Measurements from ENCODE around the gene TMEM63B.
"Not testable (repeated sequence)": the region's sequence is repeated elsewhere in the genome, so short reads cannot be mapped to it uniquely, and the experiment has no call there.

The TMEM63B gene

DNA sequence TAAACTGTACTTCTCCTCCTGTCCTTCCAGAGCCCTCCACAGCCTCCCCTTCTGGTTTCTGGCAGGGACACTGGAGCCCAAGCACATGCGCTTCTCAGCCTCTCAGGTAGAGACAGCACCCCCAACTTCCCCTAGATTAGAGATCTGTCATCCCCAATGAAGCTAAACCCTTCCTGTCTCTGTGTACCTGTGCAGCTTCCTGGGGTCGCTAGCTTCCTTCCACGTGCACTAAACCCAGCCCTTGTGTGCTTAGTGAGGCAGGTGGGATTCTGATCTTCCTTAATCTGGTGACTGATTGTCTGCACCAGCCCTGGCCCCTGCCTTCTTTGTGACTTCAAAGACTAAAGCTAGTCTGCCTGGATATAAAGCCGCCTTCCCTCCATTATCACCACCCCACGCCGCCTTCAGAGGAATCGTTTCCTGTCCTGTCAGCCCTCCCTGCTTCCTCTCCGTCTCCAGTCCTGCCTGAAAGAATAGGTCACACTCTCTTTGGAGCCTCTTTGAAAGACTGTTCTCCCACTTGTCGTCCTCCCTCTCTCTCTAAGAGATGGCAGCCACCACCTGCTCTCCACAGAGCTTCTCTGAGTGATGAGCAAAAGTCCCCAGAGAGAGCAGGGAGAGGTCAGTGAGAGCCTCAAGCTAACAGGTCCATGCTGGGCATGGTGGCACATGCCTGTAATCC is 58.7 kb downstream of the TMEM63B start:
- in situ Hi-C loops (cut with MboI; ENCODE audit: low sequenced_read_pairs), result no loop called here

DNA sequence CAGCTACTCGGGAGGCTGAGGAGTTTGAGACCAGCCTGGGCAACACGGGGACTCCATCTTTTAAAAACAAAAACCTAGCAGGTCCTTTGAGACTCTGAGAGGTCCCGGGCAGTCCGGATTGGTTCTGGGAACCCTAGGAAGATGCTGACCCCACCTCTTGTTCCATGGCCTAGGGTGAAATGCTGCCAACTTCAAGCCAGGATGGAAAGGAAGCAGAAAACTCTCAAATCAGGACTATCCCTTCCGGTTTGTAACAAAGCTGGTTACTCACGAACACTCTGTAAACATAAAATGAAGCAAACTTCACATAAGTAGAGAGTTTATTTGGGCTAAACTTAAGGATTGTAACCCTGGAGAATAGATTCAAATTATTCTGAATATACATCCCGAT is 59.3 kb downstream of the TMEM63B start:
- in situ Hi-C loops (cut with MboI; ENCODE audit: low sequenced_read_pairs), result no loop called here

DNA sequence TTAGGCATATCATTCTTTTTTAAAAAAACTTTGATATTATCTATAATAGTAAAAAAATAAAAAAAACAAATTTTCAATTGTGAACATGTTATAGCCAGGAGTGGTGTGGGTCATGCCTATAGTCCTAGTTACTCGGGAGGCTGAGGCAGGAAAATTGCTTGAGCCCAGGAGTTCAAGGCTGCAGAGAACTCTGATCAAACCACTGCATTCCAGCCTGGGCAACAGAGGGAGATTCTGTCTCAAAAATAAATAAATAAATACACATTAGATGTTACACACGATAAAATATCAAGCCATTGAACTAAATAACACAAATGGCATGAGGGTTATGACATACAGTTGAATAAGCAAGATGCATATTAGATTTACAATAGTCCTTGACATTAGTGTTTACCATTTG is 61.5 kb downstream of the TMEM63B start:
- in situ Hi-C loops (cut with MboI; ENCODE audit: low sequenced_read_pairs), result no loop called here

DNA sequence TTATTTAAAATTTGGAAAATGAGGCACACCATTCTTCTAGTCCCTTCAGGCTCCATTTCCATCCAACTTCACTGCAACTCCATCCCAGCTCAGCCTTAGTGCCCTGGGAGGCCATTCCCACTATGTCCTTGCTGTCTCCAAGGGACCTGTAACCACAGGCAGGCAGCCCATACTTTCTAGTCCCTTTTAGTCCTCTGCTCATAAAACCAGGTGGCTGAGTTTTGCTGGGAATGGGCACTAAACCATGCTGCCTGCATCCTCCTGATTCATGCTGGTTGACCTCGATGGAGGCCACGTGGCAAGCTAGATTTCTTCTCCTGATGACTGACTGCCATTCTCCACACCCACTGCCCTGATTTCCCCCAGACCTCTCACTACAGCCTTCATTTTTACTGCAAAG is 61.9 kb downstream of the TMEM63B start:
- in situ Hi-C loops (cut with MboI; ENCODE audit: low sequenced_read_pairs), result no loop called here

DNA sequence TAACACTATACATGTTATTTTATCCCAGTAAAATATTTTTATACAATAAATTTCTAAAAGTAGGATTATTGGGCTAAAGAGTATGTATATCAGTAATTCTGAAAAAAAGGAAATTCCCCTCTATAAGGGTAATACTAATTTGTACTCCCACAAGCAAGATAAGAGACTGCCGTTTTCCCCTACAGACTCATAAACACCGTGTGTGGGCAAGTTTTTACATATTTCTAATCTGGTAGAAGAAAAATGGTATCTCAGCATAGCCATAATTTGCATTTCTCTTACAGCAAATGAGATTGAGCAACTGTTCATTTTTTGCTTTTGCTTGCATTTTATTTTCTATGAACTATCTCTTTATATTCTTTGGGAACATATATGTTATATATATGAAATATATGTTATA is 63.4 kb downstream of the TMEM63B start:
- in situ Hi-C loops (cut with MboI; ENCODE audit: low sequenced_read_pairs), result no loop called here

DNA sequence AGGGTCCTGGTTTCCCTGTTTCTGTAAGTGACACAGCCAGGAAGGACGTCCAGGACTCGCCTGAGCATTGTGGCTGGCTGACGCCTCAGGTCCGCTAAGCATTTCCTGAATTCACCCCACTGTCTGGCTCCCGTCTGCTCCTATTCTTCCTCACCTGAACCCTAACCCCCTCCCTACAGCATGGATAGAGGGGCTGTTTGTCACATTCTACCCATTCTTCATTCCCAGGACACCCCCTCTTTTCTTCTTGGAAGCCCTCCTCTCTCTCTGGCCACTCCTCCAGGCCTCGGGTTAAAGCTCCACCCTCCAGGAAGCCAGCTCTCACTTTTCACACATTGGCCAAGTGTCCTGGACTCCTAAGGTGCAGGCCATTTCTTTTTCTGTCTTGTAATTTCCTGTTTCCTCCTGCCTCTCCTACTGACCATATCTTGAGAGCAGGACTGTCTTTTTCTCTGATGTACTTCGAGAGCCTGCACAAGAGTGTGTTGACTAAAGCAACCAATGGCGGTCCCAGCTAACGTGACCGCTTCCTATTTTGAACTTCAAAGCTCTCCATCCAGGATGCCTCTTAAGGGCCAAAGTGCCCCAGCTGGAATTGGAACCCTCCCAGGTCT is 65.2 kb downstream of the TMEM63B start:
- in situ Hi-C loops (cut with MboI; ENCODE audit: low sequenced_read_pairs), result no loop called here

DNA sequence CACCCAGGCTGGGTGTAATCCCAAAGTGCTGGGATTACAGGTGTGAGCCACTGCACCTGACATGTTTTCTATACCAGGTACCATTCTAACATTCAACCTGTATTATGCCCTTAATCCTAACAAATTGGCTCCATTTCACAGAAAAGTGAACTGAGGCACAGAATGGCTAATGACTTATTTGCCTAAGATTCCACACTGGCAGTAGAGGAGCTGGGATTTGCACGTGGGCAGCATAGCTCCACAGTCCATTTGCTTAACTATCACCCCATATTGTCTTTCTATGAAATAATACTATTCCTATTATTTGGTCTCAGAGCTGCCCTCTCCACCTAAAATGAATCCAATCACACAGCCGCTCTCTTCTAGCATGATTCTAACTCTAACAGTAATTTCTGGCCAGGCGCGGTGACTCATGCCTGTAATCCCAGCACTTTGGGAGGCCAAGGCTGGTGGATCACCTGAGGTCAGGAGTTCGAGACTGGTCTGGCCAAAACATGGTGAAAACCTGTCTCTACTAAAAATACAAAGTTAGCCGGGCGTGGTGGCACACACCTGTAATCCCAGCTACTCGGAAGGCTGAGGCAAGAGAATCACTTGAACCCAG is 66.1 kb downstream of the TMEM63B start:
- in situ Hi-C loops (cut with MboI; ENCODE audit: low sequenced_read_pairs), result no loop called here

DNA sequence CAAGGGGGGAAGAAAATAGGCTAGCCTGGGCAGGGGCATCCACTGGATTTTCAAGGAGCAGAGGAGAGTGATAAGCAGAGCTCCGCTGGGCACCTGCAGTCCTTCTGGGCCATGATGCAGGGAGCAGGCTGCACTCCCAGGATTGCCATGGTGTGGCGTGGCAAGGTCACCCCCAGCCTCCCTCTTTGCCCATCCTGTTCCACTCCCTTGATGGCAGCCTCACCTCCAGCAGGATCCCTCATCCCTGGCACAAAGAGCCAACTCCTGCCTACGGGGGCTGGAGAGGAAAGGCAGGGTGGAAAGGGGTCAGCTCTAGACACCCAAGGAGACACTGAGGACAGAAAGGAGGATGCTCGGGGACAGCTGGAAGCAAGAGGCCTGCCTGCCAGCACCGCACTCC is 67.0 kb downstream of the TMEM63B start:
- in situ Hi-C loops (cut with MboI; ENCODE audit: low sequenced_read_pairs), result no loop called here

DNA sequence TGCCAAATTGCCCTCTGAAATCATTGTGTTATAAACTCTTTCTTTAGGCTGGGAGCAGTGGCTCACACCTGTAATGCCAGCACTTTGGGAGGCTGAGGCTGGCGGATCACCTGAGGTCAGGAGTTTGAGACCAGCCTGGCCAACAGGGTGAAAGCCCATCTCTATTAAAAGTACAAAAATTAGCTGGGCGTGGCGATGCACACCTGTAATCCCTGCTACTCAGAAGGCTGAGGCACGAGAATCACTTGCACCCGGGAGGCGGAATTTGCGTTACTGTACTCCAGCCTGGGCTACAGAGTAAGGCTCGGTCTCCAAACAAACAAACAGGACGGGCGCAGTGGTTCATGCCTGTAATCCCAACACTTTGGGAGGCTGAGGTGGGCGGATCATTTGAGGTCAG is 69.0 kb downstream of the TMEM63B start:
- in situ Hi-C loops (cut with MboI; ENCODE audit: low sequenced_read_pairs), result not testable (repeated sequence)

DNA sequence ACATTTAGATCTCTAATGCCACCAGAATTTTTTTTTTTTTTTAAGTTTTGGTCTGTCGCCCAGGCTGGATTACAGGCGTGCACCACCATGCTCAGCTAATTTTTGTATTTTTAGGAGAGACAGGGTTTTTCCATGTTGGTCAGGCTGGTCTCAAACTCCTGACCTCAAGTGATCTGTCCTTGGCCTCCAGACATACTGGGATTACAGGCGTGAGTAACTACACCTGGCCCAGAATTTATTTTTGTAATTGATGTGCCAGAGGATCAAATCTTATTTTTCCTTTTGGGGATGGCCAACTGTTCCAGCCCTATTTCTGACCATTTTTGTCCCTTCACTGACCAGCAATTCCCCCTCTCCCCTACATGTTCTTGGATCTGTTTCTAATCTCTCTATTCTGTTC is 71.3 kb downstream of the TMEM63B start:
- in situ Hi-C loops (cut with MboI; ENCODE audit: low sequenced_read_pairs), result no loop called here

DNA sequence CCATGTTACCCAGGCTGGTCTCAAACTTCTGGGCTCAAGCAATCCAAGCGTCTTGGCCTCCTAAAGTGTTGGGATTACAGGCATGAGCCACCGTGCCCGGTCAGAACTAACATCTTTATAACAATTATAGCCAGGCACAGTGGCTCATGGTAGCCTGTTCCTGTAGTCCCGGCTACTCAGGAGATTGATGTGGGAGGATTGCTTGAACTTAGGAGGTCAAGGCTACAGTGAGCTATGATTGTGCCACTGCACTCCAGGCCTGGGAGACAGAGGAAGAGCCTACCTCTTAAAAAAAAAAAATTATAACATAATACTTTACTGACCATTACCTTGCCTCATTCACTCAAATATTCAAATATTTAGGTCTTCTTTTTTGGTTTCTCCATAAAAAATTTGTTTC is 72.5 kb downstream of the TMEM63B start:
- in situ Hi-C loops (cut with MboI; ENCODE audit: low sequenced_read_pairs), result no loop called here

DNA sequence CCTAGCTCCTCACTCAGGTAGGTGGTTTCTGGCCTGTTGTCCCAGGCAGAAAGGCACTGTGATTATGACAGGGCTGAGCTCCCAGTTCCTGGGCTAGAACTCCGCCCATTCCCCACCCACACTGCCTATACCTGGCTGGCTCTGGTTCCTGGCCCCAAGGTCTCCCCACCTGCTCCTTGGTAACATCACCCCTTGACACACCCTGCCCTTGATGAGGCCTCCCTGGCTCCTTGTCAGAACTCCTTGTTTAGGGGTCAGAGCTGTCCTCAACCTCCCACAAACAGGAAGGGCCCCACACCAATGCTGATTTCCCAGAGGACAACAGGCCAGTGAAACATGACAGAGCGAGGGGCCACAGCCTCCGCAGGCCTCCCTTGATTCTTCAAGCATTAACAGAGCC is 73.8 kb downstream of the TMEM63B start:
- in situ Hi-C loops (cut with MboI; ENCODE audit: low sequenced_read_pairs), result no loop called here

DNA sequence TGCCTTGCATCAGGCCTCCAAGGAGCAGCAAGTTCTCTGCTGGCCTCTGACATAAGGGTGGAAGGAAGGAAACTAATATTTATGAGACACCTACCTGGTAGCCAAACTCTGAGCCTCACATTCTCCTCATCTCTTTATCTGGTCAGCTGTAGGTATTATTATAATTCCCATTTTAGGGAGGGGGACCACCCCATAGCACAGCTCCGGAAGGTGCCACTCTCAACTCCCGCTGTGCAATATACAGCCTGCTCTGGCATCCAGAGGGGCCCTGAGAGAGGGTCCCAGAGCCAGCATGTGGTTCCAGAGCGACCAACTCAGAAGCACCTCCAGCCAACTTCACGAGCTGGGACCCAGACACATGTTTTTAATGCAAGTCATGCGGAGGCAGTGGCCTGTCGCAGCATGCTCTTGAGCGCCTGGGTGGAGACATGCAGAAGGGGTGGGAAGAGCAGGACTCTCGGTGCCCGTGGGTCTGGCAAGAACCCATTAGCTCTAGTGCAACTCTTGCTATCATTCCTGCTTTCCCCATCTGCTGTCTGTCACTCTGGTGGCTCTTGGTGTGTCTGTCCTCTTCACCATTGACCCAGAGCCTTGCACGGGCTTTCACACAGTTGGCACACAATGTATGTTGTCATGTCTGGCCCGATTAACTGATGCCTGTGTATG is 74.4 kb downstream of the TMEM63B start:
- in situ Hi-C loops (cut with MboI; ENCODE audit: low sequenced_read_pairs), result no loop called here

DNA sequence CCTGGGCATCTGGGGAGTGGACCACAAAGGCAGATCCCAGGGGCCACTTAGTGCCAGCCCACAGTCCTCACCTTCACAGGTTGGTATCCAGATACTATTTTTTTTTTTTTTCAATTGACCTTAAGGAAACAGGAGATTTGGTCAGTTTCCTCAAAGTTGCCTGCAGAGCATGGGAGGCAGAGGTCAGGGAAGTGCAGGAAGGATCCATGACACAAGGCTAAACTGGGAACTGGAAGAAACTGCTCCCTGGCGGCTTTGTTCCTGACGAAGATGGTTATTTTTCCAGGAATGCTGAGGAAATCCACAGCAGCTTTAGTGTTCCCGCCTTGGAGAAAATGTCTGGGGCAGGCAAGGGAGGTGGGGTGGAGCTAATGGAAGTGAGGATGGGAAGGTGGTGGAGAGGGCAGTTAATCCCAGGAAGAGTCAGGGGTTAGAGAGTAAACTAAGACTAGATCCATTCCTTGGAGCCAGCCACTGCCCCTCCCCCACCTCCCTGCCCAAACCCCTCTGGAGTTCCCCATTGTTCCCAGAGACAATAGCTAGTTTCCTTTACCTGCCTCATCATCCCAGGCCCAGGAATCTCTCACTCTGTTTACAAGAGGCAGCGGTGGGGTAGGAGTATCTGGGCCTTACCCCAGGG is 75.1 kb downstream of the TMEM63B start:
- in situ Hi-C loops (cut with MboI; ENCODE audit: low sequenced_read_pairs), result no loop called here

DNA sequence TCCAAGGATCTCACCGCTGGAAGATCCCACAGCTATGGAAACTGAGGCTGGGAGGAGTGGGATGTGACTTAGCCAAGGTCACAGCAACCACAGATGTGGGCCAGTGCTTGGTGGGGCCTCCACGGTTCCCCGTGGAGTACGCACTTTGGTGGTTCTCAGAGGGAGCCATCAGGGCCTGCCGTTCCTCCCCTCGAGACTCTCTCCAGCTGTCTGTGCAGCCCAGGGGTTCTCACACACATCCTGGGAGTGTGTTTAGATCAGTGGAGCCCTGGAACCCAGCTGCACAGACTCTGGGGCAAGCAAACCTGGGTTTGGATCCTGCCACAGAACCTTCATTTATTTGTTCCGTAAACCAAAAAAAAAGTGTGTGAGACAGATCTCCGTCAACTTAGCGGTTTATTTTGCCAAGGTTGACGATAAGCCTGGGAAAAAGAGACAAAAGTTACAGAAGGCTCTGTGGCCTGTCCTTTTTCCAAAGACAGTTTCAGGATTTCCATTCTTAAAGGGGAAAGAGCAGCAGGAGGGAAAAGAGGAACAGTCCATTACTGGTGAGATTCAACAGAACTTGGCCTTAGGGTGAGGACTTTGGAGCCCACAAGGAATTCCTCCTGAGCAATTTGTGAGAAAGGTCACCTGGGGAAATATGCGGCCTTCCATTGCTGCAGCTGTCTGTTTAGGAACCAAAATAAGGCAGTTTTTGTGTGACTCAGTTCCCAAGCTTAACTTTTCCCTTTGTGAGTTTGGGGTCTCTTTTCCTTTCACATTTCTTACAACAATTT is 75.8 kb downstream of the TMEM63B start:
- in situ Hi-C loops (cut with MboI; ENCODE audit: low sequenced_read_pairs), result no loop called here

DNA sequence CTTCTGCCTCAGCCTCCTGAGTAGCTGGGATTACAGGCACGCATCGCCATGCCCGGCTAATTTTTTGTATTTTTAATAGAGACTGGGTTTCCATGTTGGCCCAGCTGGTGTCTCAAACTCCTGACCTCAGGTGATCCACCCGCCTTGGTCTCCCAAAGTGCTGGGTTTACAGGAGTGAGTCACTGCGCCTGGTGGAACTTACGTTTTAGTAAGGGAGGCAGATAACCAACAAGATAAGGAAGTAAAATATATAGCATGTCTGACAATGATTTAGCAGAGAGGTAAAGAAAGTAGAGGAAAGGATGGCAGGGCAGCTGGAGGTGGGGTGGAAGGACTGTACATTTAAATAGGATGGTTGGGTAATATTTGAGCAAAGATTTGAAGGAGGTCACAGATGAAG is 76.6 kb downstream of the TMEM63B start:
- in situ Hi-C loops (cut with MboI; ENCODE audit: low sequenced_read_pairs), result no loop called here
